ENCODE results near the gene YWHAB.

- TF ChIP-seq, protein P1, sequence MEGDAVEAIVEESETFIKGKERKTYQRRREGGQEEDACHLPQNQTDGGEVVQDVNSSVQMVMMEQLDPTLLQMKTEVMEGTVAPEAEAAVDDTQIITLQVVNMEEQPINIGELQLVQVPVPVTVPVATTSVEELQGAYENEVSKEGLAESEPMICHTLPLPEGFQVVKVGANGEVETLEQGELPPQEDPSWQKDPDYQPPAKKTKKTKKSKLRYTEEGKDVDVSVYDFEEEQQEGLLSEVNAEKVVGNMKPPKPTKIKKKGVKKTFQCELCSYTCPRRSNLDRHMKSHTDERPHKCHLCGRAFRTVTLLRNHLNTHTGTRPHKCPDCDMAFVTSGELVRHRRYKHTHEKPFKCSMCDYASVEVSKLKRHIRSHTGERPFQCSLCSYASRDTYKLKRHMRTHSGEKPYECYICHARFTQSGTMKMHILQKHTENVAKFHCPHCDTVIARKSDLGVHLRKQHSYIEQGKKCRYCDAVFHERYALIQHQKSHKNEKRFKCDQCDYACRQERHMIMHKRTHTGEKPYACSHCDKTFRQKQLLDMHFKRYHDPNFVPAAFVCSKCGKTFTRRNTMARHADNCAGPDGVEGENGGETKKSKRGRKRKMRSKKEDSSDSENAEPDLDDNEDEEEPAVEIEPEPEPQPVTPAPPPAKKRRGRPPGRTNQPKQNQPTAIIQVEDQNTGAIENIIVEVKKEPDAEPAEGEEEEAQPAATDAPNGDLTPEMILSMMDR (IDR thresholded peaks at IDR 0.05): no peak
- no peak for TF ChIP-seq POLR2A (IDR thresholded peaks at IDR 0.05)
These were observed 23.7 kb downstream of the YWHAB start for GRCh38 chr20:44908987-44909871.
